Skeletal muscle satellite cell (primary cell): Measurements from ENCODE around the gene TMEM97.
"Not testable (repeated sequence)": the region's sequence is repeated elsewhere in the genome, so short reads cannot be mapped to it uniquely, and the experiment has no call there.

Source experiments
- H3K27me3 ChIP-seq: 2 replicates; pipeline ENCODE4 v1.7.0; 2013; ENCODE audit warnings: low read length; ENCODE audit not compliant: control insufficient read depth, insufficient read depth
- H3K36me3 ChIP-seq: 2 replicates; pipeline ENCODE4 v1.7.0; 2013; ENCODE audit warnings: mild to moderate bottlenecking, control low read depth, low read length; ENCODE audit not compliant: insufficient read depth
- H3K4me1 ChIP-seq: 2 replicates; pipeline ENCODE4 v1.7.0; 2013; ENCODE audit warnings: low read length; ENCODE audit not compliant: control insufficient read depth, insufficient read depth
- H3K4me2 ChIP-seq: 2 replicates; pipeline ENCODE4 v1.7.0; 2013; ENCODE audit warnings: mild to moderate bottlenecking, low read length
- H3K4me3 ChIP-seq: 2 replicates; pipeline ENCODE4 v1.7.0; 2013; ENCODE audit warnings: low read length
- H3K9ac ChIP-seq: 2 replicates; pipeline ENCODE4 v1.7.0; 2013; ENCODE audit warnings: mild to moderate bottlenecking, low read depth, low read length, moderate library complexity
- H3K9me3 ChIP-seq: replicated peaks from 2 replicates; pipeline ENCODE4 v1.7.0; 2013; ENCODE audit warnings: mild to moderate bottlenecking, control low read depth, low read length

The TMEM97 gene

DNA sequence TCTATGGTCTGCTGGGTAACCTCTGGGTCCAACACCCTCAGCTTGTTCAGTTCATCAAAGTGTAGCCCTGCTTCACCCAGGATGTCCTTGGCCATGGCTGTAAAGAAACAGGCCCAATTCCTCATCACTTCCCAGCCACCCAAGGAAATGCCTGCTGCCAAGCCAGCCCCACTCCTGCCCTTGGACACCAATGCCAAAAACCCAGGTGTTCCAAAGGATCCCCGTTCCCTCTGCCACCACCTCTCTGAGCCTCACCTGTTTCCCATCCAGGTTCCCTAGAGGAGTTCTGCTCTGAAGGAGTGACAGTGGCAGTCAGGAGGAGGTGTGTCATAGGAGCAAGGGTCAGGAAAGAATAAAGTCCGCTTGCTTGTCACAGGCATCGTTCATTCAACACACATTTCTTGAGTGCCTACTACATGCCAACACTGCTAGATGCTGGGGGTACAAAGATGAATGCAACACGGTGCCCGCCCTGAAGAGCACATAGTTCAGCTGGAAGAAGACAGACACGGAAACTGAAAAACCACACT, 13.0 kb downstream of the TMEM97 start:
- Histone ChIP-seq H3K27me3 (no peaks in the 10 kb centered on the region), H3K9me3 (no peaks in the 10 kb centered on the region), H3K36me3 (peaks cover 32% of the 10 kb centered on the region), H3K4me3 (no peak overlapping the region), H3K9ac (no peak overlapping the region), H3K4me1 (peaks cover 16% of the 10 kb centered on the region), H3K4me2 (no peak overlapping the region)

- H3K9me3 ChIP-seq, result no peaks in the 10 kb centered on the region
- no peak overlapping the region for H3K4me2 ChIP-seq
- peaks cover 26% of the 10 kb centered on the region for H3K4me1 ChIP-seq
- no peak overlapping the region for H3K9ac ChIP-seq
- H3K36me3 ChIP-seq, result peaks cover 25% of the 10 kb centered on the region
- no peaks in the 10 kb centered on the region for H3K27me3 ChIP-seq
- no peak overlapping the region for H3K4me3 ChIP-seq
Measured at GRCh38 chr17:28333083-28333746, 14.2 kb downstream of the TMEM97 start.

- Histone ChIP-seq H3K4me3 (peak overlapping the region; percentile 86), H3K27me3 (no peaks in the 10 kb centered on the region), H3K9me3 (no peaks in the 10 kb centered on the region), H3K4me1 (peaks cover 32% of the 10 kb centered on the region), H3K4me2 (peak overlapping the region; percentile 95), H3K36me3 (peaks cover 16% of the 10 kb centered on the region), H3K9ac (peak overlapping the region; percentile 90)
Measured at GRCh38 chr17:28334171-28334570, 15.2 kb downstream of the TMEM97 start.

DNA sequence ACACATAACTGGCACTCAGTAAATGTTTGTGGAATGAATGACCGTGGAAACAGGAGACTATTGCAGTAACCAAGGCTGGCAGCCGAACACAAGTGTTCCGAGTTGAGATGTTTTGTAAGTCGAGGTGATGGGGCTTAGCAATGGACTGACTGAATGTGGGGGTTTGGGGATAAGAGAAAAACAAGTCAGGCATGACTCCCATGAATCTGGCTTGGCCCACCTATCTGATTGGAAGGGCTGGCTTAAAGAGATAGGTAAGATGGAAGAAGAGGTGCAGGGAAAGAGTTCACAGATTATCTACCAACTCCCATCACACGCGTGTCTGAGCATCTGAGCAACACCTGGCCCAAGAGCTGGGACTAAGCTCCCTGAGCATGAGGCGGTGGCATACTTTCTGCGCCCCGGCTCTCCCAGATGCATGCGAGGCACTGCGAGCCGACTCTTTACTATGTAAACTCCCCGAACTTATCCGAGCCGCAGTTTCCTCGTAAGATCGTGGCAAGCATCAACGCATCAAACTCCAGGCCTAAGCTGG, 15.7 kb downstream of the TMEM97 start:
- Histone ChIP-seq H3K36me3 (peaks cover 17% of the 10 kb centered on the region), H3K4me3 (peak overlapping the region; percentile 86), H3K9ac (peak overlapping the region; percentile 90), H3K9me3 (no peaks in the 10 kb centered on the region), H3K4me2 (peak overlapping the region; percentile 95), H3K4me1 (peaks cover 32% of the 10 kb centered on the region), H3K27me3 (no peaks in the 10 kb centered on the region)

GRCh38 chr17:28335201-28335958, 16.4 kb downstream of the TMEM97 start, which contains the start of the genes IFT20 and TNFAIP1:
TSS of gene IFT20 (minus strand) at chr17:28335472. CDS start at chr17:28331985, 3,487 bp downstream.
TSS of gene TNFAIP1 (plus strand) at chr17:28335761. CDS start at chr17:28339522, 3,761 bp downstream.
- H3K4me1 ChIP-seq, result peaks cover 32% of the 10 kb centered on the region

DNA sequence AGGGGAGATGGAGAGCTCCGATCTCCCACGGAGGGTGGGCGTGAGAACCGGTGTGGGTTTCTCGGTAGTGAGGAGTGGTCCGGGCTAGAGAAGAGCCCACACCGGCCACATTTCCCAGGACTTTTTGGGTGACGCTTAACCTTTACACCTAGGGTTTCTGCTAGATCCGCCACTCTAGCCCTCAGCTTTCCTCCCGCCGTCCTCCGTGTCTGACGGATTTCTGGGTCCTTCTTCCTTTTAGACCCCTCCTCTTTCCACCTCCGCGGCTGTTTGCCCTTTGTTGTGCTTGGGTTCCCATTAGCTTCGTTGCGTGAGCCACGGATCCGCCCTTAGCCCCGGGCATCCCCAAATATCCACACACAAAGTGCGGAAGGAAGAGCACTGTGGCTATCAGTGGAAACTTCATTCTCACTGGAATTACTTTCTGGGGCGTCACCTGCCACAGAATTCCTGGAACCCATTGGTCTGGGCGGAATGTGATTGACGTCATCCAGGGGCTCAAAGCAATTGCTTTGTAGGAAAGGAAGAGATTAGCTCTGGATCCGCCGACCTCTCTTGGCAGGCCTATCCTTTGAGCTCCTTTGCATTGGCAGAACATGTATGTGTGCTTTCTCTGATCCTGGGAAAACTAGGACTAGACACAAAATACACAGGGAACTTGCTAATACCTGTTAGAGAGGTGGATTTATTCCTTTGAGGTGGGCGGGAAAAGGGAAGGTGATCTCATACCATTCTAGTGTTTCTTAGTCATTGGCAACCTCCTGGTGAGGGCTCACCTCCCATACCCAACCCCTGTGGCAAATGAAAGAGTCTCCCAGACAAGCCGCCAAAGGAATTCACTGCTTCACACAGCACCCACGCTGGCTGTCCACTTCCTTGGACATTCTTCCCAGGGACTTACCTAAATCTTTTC, 17.2 kb downstream of the TMEM97 start:
- Histone ChIP-seq H3K9ac (peak overlapping the region; percentile 95), H3K4me1 (peaks cover 32% of the 10 kb centered on the region), H3K9me3 (no peaks in the 10 kb centered on the region), H3K27me3 (no peaks in the 10 kb centered on the region), H3K36me3 (peaks cover 25% of the 10 kb centered on the region), H3K4me2 (peak overlapping the region; percentile 84), H3K4me3 (peak overlapping the region; percentile 86)

More at GRCh38 chr17:28335201-28335958, 16.4 kb downstream of the TMEM97 start, which contains the start of the genes IFT20 and TNFAIP1:
- Histone ChIP-seq H3K36me3 (peaks cover 24% of the 10 kb centered on the region), H3K9me3 (no peaks in the 10 kb centered on the region), H3K4me2 (peak within 1 kb of the TSS; percentile 95), H3K4me3 (peak within 1 kb of the TSS; percentile 86), H3K27me3 (no peaks in the 10 kb centered on the region), H3K9ac (peak within 1 kb of the TSS; percentile 95)

GRCh38 chr17:28338056-28338768, 19.2 kb downstream of the TMEM97 start:
- H3K4me2 ChIP-seq, result peak overlapping the region; percentile 43
- no peaks in the 10 kb centered on the region for H3K9me3 ChIP-seq
- peak overlapping the region; percentile 16 for H3K9ac ChIP-seq
- peaks cover 32% of the 10 kb centered on the region for H3K4me1 ChIP-seq
- H3K27me3 ChIP-seq, result no peaks in the 10 kb centered on the region
- H3K36me3 ChIP-seq, result peaks cover 35% of the 10 kb centered on the region
- no peak overlapping the region for H3K4me3 ChIP-seq

- not testable (repeated sequence) for H3K4me3 ChIP-seq, H3K9me3 ChIP-seq, H3K9ac ChIP-seq, H3K27me3 ChIP-seq, H3K4me2 ChIP-seq
- peaks cover 32% of the 10 kb centered on the region for H3K4me1 ChIP-seq
- H3K36me3 ChIP-seq, result peaks cover 39% of the 10 kb centered on the region
Measured at GRCh38 chr17:28338769-28339212, 19.8 kb downstream of the TMEM97 start.

GRCh38 chr17:28339431-28339830, 20.4 kb downstream of the TMEM97 start:
- Histone ChIP-seq H3K4me3 (no peak overlapping the region), H3K4me2 (no peak overlapping the region), H3K36me3 (peaks cover 45% of the 10 kb centered on the region), H3K4me1 (peaks cover 25% of the 10 kb centered on the region), H3K27me3 (no peaks in the 10 kb centered on the region), H3K9ac (no peak overlapping the region), H3K9me3 (no peaks in the 10 kb centered on the region)

DNA sequence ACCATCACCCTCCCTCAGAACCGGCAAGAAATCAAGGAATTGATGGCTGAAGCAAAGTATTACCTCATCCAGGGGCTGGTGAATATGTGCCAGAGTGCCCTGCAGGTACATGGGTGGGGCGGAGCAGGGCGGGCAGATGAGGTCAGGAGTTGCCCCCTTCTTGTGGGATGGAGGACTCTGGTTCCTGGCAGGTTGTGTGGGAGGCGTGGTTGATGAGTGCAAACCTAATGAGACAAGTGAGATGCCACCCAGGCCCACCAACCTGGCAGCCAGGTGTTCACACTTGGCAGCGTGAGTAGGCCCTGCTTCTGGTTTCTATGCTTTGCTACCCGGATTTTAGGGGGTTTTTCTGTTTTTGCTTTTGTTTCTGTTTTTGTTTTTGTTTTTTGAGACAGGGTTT, 21.4 kb downstream of the TMEM97 start:
- H3K36me3 ChIP-seq, result peaks cover 54% of the 10 kb centered on the region
- no peak overlapping the region for H3K4me2 ChIP-seq
- H3K9me3 ChIP-seq, result no peaks in the 10 kb centered on the region
- peaks cover 25% of the 10 kb centered on the region for H3K4me1 ChIP-seq
- H3K4me3 ChIP-seq, result no peak overlapping the region
- no peak overlapping the region for H3K9ac ChIP-seq
- H3K27me3 ChIP-seq, result no peaks in the 10 kb centered on the region
